HFFc6 (cell line): Measurements from ENCODE around the gene UBE2L6. TPM values are rescaled to one million over a fixed set of nuclear protein-coding genes. Genes with fewer than 3 reads are reported as not detected.

Source experiments
- DNase-seq: peaks from one replicate; pipeline ENCODE4 v3.0.0-alpha.2; 2018
- H3K27ac Mint-ChIP-seq: 2 replicates; pipeline ENCODE4 v1.8.0; 2020; ENCODE audit warnings: mild to moderate bottlenecking, mixed read lengths
- H3K27me3 Mint-ChIP-seq: 2 replicates; pipeline ENCODE4 v1.8.0; 2021; ENCODE audit warnings: mild to moderate bottlenecking, moderate library complexity, mixed read lengths; ENCODE audit not compliant: insufficient read depth
- H3K36me3 Mint-ChIP-seq: 2 replicates; pipeline ENCODE4 v1.8.0; 2021; ENCODE audit warnings: low read depth, mixed read lengths
- H3K4me1 Mint-ChIP-seq: 2 replicates; pipeline ENCODE4 v1.8.0; 2020; ENCODE audit warnings: low read depth, mixed read lengths
- H3K4me3 Mint-ChIP-seq: 2 replicates; pipeline ENCODE4 v1.8.0; 2020; ENCODE audit warnings: mild to moderate bottlenecking, moderate library complexity, mixed read lengths
- H3K9me3 Mint-ChIP-seq: 2 replicates; pipeline ENCODE4 v1.8.0; 2020; ENCODE audit warnings: mild to moderate bottlenecking, mixed read lengths
- total RNA-seq, 6 experiments: library from RNA; stranded (reverse); fragmentation: NEBNext Ultra II Directional; extraction: Animal tissue kit (Norgen Biotek cat#: 25700); gene quantifications; 2 replicates in 1 of 6; 3 replicates in 5 of 6; pipeline ENCODE4 v1.2.3, GENCODE V29; 2021
- TF ChIP-seq, protein P1 (sequence below): fragments of 200-600 bp; sonication (generic); IDR thresholded peaks from 2 replicates; pipeline ENCODE4 v1.5.0; 2021; ENCODE audit warnings: antibody characterized with exemption, mild to moderate bottlenecking

The UBE2L6 gene
- total RNA-seq, 6 experiments from 2014 or later, result 34.1 to 46.5 (median 43.3) TPM

DNA sequence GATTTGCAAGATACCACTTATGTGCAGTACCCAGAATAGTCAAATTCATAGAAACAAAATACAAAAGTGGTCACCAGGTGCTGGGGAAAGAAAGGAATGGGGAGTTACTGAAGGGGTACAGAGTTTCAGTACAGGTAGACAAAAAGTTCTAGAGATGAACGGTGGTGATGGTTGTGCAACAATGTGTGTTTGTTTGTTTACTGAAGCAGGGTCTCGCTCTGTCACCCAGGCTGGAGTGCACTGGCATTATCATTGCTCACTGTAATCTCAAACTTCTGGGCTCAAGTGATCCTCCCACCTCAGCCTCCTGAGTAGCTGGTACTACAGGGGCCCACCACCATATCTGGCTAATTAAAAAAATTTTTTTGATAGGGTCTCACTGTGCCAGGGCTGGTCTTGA lies 12.1 kb downstream of the UBE2L6 start:
- Mint-ChIP-seq H3K36me3 (peaks cover 19% of the 10 kb centered on the region), H3K27ac (no peak overlapping the region), H3K4me1 (no peaks in the 10 kb centered on the region), H3K9me3 (no peaks in the 10 kb centered on the region), H3K4me3 (no peak overlapping the region), H3K27me3 (peaks cover 1% of the 10 kb centered on the region; the same call in 1 of the 2 replicates)
- DNase-seq, result no peak
- TF ChIP-seq, protein P1, sequence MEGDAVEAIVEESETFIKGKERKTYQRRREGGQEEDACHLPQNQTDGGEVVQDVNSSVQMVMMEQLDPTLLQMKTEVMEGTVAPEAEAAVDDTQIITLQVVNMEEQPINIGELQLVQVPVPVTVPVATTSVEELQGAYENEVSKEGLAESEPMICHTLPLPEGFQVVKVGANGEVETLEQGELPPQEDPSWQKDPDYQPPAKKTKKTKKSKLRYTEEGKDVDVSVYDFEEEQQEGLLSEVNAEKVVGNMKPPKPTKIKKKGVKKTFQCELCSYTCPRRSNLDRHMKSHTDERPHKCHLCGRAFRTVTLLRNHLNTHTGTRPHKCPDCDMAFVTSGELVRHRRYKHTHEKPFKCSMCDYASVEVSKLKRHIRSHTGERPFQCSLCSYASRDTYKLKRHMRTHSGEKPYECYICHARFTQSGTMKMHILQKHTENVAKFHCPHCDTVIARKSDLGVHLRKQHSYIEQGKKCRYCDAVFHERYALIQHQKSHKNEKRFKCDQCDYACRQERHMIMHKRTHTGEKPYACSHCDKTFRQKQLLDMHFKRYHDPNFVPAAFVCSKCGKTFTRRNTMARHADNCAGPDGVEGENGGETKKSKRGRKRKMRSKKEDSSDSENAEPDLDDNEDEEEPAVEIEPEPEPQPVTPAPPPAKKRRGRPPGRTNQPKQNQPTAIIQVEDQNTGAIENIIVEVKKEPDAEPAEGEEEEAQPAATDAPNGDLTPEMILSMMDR, result no peak

DNA sequence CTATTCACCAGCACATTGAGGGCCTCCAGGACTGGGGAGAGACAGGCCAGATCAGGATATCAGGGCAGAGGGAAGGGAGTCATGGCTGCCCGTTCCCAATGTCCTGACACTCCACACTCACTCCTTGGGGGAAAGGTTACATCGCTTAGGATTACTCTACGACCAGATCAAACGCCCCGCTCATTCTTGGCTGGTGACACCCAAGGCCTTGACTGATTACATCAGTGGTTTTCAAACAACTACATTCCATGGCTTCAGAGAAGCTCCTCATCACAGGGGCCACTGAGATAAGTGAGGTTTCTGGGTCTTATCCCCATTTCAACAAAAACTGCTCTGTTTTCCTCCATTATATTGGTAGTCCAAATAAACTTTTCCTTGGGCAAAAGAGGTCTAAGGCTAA lies 15.0 kb downstream of the UBE2L6 start:
- TF ChIP-seq, protein P1, result no peak
- no peaks in the 10 kb centered on the region for H3K9me3 Mint-ChIP-seq
- peaks cover 19% of the 10 kb centered on the region for H3K36me3 Mint-ChIP-seq
- peaks cover 3% of the 10 kb centered on the region for H3K4me1 Mint-ChIP-seq
- H3K27me3 Mint-ChIP-seq, result peaks cover 1% of the 10 kb centered on the region; the same call in 1 of the 2 replicates
- H3K4me3 Mint-ChIP-seq, result no peak overlapping the region
- no peak overlapping the region for H3K27ac Mint-ChIP-seq
- no peak for DNase-seq

DNA sequence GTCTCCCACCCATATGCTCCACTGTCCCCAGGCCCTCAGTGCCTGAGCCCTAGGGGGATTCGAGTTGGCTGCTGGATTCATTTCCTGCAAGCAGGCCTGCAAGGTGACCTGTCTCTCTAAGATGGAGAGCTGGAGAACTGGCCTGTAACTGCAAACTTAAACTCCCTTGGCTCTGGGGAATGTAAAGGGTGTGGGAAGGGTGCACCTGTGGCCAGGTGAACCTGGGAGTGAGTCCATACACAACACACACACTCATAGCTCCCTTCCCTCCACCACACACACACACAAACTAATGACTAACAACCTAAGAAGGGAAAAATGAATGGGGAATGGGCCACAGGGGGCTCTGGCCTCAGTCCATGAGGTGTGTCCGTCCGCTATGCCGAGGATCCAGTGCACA lies 15.5 kb downstream of the UBE2L6 start:
- no peaks in the 10 kb centered on the region; the same call in 1 of the 2 replicates for H3K27me3 Mint-ChIP-seq

DNA sequence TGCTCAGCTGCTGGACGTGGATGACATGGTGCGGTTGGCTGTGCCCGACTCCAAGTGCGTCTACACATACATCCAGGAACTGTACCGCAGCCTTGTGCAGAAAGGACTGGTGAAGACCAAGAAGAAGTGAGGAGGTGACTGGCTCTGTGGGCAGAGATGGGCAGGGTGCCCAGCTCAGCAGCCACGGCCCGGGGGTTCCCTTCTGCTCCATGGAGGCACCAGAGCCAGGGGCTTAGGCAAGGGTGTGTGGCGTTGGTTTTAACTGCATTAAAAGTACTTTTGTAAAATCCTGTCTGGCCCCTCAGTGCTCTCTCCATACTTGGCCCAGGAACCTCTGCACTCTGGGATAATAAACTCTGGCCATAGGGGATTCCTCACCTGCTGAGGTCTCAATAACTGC lies 17.5 kb downstream of the UBE2L6 start:
- Mint-ChIP-seq H3K4me3 (no peak overlapping the region), H3K36me3 (peaks cover 19% of the 10 kb centered on the region), H3K27me3 (no peaks in the 10 kb centered on the region; the same call in 1 of the 2 replicates), H3K27ac (no peak overlapping the region), H3K4me1 (peaks cover 10% of the 10 kb centered on the region), H3K9me3 (no peaks in the 10 kb centered on the region)
- TF ChIP-seq, protein P1, result no peak
- no peak for DNase-seq

More for the DNA sequence above, 15.5 kb downstream of the UBE2L6 start:
- H3K4me3 Mint-ChIP-seq, result no peak overlapping the region
- no peak overlapping the region for H3K27ac Mint-ChIP-seq
- DNase-seq, result no peak
- TF ChIP-seq, protein P1, result no peak
- no peaks in the 10 kb centered on the region for H3K9me3 Mint-ChIP-seq
- H3K4me1 Mint-ChIP-seq, result peaks cover 9% of the 10 kb centered on the region
- H3K36me3 Mint-ChIP-seq, result peaks cover 19% of the 10 kb centered on the region

DNA sequence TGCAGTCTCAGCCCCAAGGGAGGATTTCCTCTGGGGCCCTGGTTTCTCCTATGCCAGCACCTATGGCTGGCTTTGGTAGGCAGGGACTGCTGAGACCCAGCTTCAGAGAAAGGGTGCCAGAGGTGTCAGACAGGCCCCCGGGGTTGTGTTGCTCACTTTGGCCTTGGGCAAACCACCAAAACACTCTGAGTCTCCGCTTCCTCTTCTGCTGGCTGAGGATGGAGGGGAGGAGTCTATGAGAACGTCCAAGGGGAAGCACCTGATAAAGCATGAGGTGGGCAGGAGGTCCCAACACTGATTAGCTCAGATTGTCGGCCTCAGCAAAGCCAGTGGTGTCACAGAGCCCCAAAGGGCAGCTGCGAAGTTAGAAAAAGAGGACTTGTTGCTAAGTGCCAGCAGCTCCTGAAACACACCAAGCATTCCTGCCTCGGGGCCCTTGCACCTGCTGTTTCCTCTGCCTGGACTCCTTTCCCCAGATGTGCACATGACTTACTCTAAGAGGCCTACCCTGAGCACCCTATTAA lies 19.6 kb downstream of the UBE2L6 start:
- Mint-ChIP-seq H3K36me3 (peaks cover 11% of the 10 kb centered on the region), H3K4me1 (peaks cover 10% of the 10 kb centered on the region), H3K9me3 (no peaks in the 10 kb centered on the region), H3K27me3 (peaks cover 7% of the 10 kb centered on the region), H3K27ac (no peak overlapping the region), H3K4me3 (no peak overlapping the region)
- DNase-seq, result no peak
- TF ChIP-seq, protein P1, result no peak
